ENCODE measurements around the gene HMGN4.
A peak's percentile ranks its signal among the peaks of the same experiment; 100 is the strongest.

The HMGN4 gene

DNA sequence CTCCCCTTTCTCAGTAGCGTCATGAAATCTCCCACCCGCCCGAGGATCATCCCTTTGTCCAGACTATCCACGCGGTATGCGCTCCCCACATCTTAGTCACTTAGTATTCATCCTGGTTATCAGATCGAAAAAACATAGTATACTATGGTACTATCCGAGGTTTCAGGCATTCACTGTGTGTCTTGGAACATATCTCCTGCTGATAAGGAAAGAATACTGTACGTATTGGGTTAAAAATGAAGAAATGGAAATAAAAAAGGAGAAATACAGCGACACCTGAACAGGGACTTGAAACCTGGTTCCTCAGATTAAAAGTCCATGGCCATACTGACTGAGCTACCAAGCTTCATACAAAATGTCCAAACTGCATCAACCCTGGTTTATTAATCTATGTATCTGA, 14.0 kb downstream of the HMGN4 start:
- DNase-seq (ENCODE audit: low spot score): no peak

DNA sequence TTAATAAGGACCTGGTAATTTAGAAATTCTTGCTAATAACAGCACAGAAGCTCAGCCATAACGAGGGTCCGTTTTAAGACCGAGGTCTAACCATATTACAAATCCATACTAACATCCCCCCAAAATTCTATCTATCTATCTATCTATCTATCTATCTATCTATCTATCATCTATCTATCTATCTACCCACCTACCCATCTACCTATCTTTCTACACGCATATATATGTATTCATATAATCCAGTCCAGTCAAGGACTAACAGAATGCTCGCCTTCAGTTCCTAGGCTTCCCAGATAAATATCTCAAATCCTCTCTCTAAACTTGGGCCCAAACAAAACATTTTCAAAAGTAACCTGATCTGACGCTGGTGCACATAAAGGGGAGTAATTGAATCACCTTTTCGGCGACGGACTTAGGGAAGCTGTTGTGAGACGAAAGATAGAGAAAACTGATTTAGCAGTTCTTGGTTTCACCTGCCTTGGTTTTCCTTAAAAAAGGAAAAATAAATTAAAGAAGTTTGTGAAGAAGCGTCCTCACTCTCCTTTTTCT, 14.5 kb downstream of the HMGN4 start:
- DNase-seq (ENCODE audit: low spot score): no peak

- DNase-seq (ENCODE audit: low spot score): peak; percentile 60
Measured at GRCh38 chr6:26553264-26553634, 15.1 kb downstream of the HMGN4 start.

- DNase-seq (ENCODE audit: low spot score): no peak
Measured at GRCh38 chr6:26553635-26554446, 15.7 kb downstream of the HMGN4 start.

- no peak for DNase-seq (ENCODE audit: low spot score)
Measured at GRCh38 chr6:26554447-26554696, 16.2 kb downstream of the HMGN4 start.

GRCh38 chr6:26554697-26555504, 16.7 kb downstream of the HMGN4 start:
- peak; percentile 46 for DNase-seq (ENCODE audit: low spot score)

DNA sequence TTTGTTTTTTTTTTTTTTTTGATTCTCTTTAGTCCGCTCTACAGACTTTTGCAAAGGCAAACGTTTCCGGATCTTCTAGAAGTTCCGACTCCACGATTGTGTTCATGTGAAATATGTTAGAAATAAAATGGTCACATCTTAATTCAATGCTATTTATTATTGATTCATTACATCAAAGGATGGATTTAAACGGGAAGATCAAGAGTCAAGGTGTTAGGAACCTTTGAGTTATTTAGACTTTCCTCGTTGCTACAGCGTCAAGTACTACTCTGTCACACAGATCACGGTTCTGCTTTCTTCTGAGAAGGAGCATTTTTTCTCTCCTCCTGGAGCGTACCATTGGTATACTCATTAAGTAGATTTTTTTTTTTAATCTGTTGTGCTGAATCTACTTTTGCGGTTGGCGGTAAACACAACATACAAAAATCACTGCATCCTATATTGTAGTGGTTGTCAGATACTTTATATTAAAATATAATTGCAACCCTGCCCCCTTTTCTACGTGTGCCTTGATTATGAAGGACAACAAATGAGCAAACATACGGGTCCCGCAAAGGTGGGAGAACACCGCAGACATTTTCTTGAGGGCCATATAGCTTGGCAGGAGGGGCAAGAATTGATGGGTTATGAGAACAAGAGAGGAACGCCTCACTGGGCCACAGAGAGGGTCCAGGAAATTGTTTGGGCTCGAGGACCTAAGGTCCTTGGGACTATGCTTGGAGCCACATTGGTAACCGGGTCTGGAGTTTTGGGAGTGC, 17.5 kb downstream of the HMGN4 start:
- DNase-seq (ENCODE audit: low spot score): no peak

DNA sequence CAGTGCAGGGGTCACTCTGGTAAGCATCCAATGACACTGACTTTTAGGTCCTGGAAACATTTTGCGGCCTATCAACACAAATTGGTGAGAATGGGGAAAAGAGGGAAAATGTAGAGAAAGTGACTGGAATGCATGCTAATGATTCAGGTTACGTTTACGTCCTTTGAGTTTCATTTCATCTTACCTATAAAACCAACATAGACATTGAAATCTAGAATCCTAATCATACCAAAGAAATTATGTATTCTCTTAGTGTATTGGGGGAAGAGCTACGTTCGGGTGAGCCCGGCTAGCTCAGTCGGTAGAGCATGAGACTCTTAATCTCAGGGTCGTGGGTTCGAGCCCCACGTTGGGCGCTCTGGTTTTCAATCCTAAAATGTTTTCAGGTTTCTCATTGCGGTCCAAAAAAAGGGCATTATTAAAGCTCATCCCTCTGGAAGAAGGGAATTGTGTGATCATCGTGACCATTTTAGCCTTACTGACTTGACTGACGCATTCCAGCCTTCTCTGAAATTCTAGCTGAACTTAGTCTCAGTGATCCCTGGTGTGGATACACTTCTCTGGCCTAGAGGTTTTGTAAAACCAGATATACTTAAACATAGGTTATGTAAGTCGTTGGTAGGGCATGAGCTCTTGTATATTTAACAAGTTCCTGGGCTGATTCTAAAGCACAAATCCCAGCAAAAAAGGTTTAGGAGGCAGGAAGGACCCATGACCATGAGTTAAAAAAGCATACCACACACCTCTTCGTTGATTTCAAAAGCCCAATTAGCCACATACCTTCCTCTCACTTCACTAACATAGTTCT, 18.3 kb downstream of the HMGN4 start:
- DNase-seq (ENCODE audit: low spot score): no peak

GRCh38 chr6:26561533-26562466, 23.6 kb downstream of the HMGN4 start:
- DNase-seq (ENCODE audit: low spot score): no peak

DNA sequence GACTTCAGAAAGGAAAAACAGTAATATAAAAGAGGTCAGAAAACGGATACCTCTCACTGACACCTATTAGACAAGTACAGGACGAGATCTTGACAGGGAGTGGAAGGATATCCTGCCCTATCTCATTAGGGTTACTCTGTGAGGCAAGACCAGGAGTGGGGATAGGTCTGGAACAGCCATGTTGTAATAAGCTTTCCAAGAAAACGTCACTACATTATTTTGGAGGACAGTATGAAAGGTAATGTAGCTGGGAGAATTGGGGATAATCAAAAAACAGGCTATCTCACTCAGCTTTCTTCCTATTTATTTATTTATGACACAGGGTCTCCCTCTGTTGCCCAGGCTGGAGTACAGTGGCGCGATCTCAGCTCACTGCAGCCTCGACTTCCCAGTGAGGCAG, 25.3 kb downstream of the HMGN4 start:
- DNase-seq (ENCODE audit: low spot score): no peak

DNA sequence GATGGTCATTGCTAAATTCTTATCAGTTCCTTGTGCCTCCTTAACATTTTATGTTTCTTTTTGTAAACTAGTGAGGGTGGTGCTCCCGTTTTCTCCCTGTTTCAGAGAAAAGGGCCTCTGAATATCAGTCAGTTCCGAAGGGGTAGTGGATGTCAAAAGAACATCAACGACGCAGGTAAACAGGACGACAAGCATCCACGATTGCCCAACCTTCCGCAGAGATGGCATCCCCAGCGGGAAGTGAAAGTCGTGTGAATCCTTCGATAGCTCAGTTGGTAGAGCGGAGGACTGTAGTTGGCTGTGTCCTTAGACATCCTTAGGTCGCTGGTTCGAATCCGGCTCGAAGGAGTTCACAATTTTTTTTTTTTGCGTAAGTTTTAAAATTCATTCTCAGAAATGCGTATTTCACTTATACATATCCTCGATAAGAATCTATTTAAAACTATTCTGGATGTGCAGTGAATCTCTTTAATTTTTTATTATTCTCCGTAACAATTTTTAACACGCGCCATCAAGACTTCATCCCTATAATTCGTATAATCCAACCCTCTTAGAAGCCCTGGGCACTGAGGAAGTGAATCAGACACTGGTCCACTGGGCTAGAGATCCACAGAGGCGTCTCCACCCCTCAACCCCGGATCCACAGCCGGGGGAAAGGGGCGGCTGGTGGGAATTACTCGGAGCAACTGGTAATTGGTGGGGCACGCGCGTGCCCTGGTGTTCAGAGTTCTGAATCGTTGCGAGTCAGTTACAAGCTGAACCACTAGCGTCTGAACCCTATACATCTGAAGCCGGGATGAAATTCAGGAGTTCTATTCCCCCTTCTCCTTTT, 30.7 kb downstream of the HMGN4 start:
- peak; percentile 87 for DNase-seq (ENCODE audit: low spot score)

- DNase-seq (ENCODE audit: low spot score): no peak
Measured at GRCh38 chr6:26569433-26569764, 31.2 kb downstream of the HMGN4 start.

GRCh38 chr6:26570027-26570809, 32.1 kb downstream of the HMGN4 start:
- no peak for DNase-seq (ENCODE audit: low spot score)

DNA sequence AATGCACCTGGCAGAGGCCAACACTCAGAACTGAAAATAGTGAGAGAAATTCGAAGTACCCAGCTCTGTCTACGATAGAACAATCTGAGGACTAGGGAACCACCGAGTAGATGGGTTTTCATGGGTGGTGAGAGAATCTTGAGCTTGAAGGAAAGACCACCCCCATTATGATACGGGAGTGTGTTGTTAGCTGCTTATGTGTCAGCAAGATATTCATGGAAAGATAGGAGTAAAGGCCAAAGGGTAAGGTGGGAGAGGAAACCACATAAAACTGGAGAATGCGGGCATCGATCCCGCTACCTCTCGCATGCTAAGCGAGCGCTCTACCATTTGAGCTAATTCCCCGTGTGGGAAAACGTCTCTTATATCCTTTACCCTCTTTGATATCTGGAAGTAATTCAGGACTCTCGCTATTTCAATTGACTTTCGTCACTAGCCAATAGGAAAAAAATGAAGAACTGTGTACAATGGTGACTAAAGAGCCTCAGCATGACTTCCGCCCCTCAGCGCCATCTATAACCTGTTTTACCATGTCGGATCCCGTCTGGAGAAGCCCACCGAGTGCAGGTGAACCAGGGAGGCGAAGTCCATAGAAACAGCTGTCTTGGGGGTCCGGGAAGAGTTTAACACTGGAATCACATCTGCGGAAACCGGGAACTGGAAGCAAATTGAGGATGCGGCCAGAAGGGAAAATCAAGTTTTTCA, 33.6 kb downstream of the HMGN4 start:
- DNase-seq (ENCODE audit: low spot score): no peak

- no peak for DNase-seq (ENCODE audit: low spot score)
Measured at GRCh38 chr6:26575494-26575939, 37.4 kb downstream of the HMGN4 start.

GRCh38 chr6:26576407-26576843, 38.3 kb downstream of the HMGN4 start:
- no peak for DNase-seq (ENCODE audit: low spot score)

DNA sequence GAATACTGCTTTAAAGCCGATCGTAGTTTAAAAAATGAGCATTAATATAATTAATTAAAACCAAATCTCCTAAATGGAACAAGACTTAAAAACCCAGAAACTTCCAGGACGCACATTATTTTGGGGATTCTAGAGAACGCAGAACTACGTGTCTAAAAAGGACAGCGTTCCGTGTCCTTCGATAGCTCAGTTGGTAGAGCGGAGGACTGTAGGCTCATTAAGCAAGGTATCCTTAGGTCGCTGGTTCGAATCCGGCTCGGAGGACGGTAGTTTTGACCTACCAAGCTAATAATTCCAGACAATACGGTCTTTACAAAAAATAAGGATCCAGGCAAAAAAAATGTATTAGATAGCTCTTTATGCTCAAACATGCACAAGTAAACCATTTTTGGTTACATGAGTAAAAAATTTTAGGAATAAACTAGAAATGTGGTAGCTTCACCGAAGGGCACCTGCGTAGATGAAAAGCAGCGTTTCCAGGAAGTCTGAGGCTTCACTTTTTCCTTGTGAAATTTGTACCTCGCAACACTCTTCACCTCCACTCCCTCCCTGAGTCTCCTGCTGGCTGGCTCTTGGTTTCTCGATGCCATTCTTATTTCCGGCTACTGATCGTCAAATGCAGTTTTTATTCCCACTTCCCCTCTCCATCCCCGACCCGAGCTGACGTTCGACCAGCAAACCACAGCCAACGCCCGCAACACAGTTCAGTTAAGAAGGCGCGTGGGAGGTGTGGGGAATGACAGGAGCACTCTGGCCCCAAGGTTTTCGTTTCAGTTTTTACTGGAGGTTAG, 39.0 kb downstream of the HMGN4 start:
- no peak for DNase-seq (ENCODE audit: low spot score)

- DNase-seq (ENCODE audit: low spot score): no peak
Measured at GRCh38 chr6:26577720-26578072, 39.5 kb downstream of the HMGN4 start.
